GM18907 (cell line): Measurements from ENCODE around the gene RERE.
A peak's percentile ranks its signal among the peaks of the same experiment; 100 is the strongest.
"Not testable (repeated sequence)": the region's sequence is repeated elsewhere in the genome, so short reads cannot be mapped to it uniquely, and the experiment has no call there.

Experiments
- ATAC-seq: cut with Tn5 transposase; IDR thresholded peaks from one replicate; pipeline ENCODE4 v1.9.1; 2021; ENCODE audit warnings: mild to moderate bottlenecking, moderate library complexity; ENCODE audit not compliant: unreplicated experiment

The RERE gene

GRCh38 chr1:8649027-8649426 is 168.4 kb downstream of the RERE start:
- ATAC-seq: peak; percentile 44

GRCh38 chr1:8646996-8647395 is 170.4 kb downstream of the RERE start:
- no peak for ATAC-seq

- ATAC-seq: no peak
Observed at GRCh38 chr1:8646189-8646588, 171.3 kb downstream of the RERE start.

- peak; percentile 78 for ATAC-seq
Observed at GRCh38 chr1:8643542-8644536, 173.6 kb downstream of the RERE start.

- ATAC-seq: no peak
Observed at GRCh38 chr1:8642114-8642513, 175.3 kb downstream of the RERE start.

- no peak for ATAC-seq
Observed at GRCh38 chr1:8641377-8641997, 176.0 kb downstream of the RERE start.

GRCh38 chr1:8640950-8641349 is 176.5 kb downstream of the RERE start:
- no peak for ATAC-seq

- no peak for ATAC-seq
Observed at GRCh38 chr1:8639148-8639547, 178.3 kb downstream of the RERE start.

- ATAC-seq: no peak
Observed at GRCh38 chr1:8633741-8634501, 183.5 kb downstream of the RERE start.

GRCh38 chr1:8632102-8632501 is 185.3 kb downstream of the RERE start:
- ATAC-seq: no peak

GRCh38 chr1:8631163-8631562 is 186.3 kb downstream of the RERE start:
- no peak for ATAC-seq

GRCh38 chr1:8629241-8630091 is 188.0 kb downstream of the RERE start:
- ATAC-seq: peak; percentile 78

GRCh38 chr1:8628606-8629005 is 188.8 kb downstream of the RERE start:
- no peak for ATAC-seq

GRCh38 chr1:8627728-8628127 is 189.7 kb downstream of the RERE start:
- no peak for ATAC-seq

- ATAC-seq: no peak
Observed at GRCh38 chr1:8625981-8626898, 191.2 kb downstream of the RERE start.

GRCh38 chr1:8625491-8625890 is 191.9 kb downstream of the RERE start:
- no peak for ATAC-seq

GRCh38 chr1:8623651-8624192 is 193.7 kb downstream of the RERE start:
- ATAC-seq: not testable (repeated sequence)

- not testable (repeated sequence) for ATAC-seq
Observed at GRCh38 chr1:8621785-8622348, 195.6 kb downstream of the RERE start.
